ENCODE data around the gene ZNF639. TPM values are rescaled to one million over a fixed set of nuclear protein-coding genes. Genes with fewer than 3 reads are reported as not detected.

ZNF639 gene
- total and polyA plus RNA-seq, 2 of the 13 experiments (the other 11 are each of a cell fraction or from before 2014, with no cell fraction given): 11.6 to 42.4 TPM

DNA sequence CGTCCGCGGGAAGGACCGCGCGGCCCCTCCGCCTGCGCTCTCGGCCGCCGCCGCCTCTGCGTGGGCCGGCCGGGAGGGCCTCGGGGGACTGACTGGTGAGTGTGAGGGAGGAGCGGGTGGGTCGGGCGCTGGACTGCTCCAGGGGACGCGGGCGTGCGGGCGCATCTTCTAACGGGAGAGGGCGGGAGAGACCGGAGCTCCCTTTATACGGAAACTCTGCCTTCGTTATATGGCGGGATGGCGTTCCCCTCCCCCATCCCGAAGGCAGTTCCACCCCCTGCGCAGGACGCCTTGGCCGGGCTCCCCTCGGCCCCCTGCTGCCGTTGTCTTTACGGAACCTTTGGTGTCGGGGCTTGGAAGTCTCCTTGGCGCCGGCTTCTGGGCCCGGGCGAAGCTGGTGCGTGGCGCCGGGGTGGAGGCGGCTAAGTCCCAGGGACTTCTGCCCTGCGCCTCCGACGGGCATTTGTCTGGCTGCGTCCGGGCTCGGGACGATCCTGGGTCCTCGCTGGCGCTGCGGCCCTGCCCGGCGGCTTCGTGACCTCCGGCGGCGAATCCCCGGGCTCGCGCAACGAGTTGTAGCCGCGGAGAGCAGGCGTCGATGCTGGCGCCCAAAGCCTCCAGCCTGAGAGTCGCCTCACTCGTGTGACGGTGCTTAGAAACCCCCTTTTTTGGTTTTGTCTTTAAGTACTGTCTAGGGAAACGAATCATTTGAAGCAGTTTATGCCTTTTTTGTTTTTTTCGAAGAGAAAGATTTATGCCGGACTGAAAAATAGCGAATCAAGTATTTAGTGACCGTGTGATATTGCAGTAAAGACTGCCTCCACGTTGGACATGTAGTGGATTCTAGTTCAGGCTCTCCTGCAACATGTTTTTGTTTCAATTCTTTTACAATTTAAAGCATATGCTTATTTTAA, 623 bp downstream of the ZNF639 start (continued):
- peak; percentile 20; the same call in 1 of the 2 replicates for TF ChIP-seq POGZ (CRISPR knock-in tag; IDR thresholded peaks at IDR 0.05)
- TF ChIP-seq YEATS4 (CRISPR knock-in tag; IDR thresholded peaks at IDR 0.05; ENCODE audit: borderline replicate concordance): peak; percentile 53
- 0 out of 2 replicates have a peak, but pooled peaks have one; percentile 30 for TF ChIP-seq RFXAP (CRISPR knock-in tag; IDR thresholded peaks at IDR 0.05; ENCODE audit: borderline replicate concordance)
- TF ChIP-seq ZNF550 (CRISPR knock-in tag; IDR thresholded peaks at IDR 0.05; ENCODE audit: borderline replicate concordance): no peak
- no peak for TF ChIP-seq ZNF749 (CRISPR knock-in tag; IDR thresholded peaks at IDR 0.05; ENCODE audit: borderline replicate concordance)
- TF ChIP-seq CHCHD3 (CRISPR knock-in tag; IDR thresholded peaks at IDR 0.05): no peak
- peak; percentile 92 for TF ChIP-seq PHF8 (CRISPR knock-in tag; IDR thresholded peaks at IDR 0.05)
- TF ChIP-seq, protein P1, sequence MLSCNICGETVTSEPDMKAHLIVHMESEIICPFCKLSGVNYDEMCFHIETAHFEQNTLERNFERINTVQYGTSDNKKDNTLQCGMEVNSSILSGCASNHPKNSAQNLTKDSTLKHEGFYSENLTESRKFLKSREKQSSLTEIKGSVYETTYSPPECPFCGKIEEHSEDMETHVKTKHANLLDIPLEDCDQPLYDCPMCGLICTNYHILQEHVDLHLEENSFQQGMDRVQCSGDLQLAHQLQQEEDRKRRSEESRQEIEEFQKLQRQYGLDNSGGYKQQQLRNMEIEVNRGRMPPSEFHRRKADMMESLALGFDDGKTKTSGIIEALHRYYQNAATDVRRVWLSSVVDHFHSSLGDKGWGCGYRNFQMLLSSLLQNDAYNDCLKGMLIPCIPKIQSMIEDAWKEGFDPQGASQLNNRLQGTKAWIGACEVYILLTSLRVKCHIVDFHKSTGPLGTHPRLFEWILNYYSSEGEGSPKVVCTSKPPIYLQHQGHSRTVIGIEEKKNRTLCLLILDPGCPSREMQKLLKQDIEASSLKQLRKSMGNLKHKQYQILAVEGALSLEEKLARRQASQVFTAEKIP (CRISPR knock-in tag; IDR thresholded peaks at IDR 0.05; ENCODE audit: borderline replicate concordance): no peak
- TF ChIP-seq, protein P2, sequence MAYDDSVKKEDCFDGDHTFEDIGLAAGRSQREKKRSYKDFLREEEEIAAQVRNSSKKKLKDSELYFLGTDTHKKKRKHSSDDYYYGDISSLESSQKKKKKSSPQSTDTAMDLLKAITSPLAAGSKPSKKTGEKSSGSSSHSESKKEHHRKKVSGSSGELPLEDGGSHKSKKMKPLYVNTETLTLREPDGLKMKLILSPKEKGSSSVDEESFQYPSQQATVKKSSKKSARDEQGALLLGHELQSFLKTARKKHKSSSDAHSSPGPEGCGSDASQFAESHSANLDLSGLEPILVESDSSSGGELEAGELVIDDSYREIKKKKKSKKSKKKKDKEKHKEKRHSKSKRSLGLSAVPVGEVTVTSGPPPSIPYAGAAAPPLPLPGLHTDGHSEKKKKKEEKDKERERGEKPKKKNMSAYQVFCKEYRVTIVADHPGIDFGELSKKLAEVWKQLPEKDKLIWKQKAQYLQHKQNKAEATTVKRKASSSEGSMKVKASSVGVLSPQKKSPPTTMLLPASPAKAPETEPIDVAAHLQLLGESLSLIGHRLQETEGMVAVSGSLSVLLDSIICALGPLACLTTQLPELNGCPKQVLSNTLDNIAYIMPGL (CRISPR knock-in tag; IDR thresholded peaks at IDR 0.05; ENCODE audit: borderline replicate concordance in 1 of 2, low read depth in 1 of 2): peak; percentile 60 to 79; a peak in 3 of 4 replicates
- TF ChIP-seq HDAC6 (IDR thresholded peaks at IDR 0.05; ENCODE audit: low read depth, low read length): no peak
- TF ChIP-seq, protein P3, sequence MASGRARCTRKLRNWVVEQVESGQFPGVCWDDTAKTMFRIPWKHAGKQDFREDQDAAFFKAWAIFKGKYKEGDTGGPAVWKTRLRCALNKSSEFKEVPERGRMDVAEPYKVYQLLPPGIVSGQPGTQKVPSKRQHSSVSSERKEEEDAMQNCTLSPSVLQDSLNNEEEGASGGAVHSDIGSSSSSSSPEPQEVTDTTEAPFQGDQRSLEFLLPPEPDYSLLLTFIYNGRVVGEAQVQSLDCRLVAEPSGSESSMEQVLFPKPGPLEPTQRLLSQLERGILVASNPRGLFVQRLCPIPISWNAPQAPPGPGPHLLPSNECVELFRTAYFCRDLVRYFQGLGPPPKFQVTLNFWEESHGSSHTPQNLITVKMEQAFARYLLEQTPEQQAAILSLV (CRISPR knock-in tag; IDR thresholded peaks at IDR 0.05; ENCODE audit: borderline replicate concordance): no peak; the same call in 1 of the 2 replicates
- TF ChIP-seq MBD4 (IDR thresholded peaks at IDR 0.05; ENCODE audit: borderline replicate concordance, low read length): no peak
- 0 out of 2 replicates have a peak, but pooled peaks have one; percentile 27 for TF ChIP-seq ZNF317 (CRISPR knock-in tag; IDR thresholded peaks at IDR 0.05)
- TF ChIP-seq ZSCAN9 (CRISPR knock-in tag; IDR thresholded peaks at IDR 0.05; ENCODE audit: borderline replicate concordance): peak; percentile 82; the same call in 1 of the 2 replicates
- TF ChIP-seq, protein P4, sequence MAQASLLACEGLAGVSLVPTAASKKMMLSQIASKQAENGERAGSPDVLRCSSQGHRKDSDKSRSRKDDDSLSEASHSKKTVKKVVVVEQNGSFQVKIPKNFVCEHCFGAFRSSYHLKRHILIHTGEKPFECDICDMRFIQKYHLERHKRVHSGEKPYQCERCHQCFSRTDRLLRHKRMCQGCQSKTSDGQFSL (CRISPR knock-in tag; IDR thresholded peaks at IDR 0.05): no peak
- TF ChIP-seq, protein P5, sequence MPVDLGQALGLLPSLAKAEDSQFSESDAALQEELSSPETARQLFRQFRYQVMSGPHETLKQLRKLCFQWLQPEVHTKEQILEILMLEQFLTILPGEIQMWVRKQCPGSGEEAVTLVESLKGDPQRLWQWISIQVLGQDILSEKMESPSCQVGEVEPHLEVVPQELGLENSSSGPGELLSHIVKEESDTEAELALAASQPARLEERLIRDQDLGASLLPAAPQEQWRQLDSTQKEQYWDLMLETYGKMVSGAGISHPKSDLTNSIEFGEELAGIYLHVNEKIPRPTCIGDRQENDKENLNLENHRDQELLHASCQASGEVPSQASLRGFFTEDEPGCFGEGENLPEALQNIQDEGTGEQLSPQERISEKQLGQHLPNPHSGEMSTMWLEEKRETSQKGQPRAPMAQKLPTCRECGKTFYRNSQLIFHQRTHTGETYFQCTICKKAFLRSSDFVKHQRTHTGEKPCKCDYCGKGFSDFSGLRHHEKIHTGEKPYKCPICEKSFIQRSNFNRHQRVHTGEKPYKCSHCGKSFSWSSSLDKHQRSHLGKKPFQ (CRISPR knock-in tag; IDR thresholded peaks at IDR 0.05; ENCODE audit: insufficient replicate concordance): peak; percentile 49
- TF ChIP-seq KDM5A (IDR thresholded peaks at IDR 0.05; ENCODE audit: borderline replicate concordance, low read length): peak; percentile 30; the same call in 1 of the 2 replicates
- TF ChIP-seq, protein P6, sequence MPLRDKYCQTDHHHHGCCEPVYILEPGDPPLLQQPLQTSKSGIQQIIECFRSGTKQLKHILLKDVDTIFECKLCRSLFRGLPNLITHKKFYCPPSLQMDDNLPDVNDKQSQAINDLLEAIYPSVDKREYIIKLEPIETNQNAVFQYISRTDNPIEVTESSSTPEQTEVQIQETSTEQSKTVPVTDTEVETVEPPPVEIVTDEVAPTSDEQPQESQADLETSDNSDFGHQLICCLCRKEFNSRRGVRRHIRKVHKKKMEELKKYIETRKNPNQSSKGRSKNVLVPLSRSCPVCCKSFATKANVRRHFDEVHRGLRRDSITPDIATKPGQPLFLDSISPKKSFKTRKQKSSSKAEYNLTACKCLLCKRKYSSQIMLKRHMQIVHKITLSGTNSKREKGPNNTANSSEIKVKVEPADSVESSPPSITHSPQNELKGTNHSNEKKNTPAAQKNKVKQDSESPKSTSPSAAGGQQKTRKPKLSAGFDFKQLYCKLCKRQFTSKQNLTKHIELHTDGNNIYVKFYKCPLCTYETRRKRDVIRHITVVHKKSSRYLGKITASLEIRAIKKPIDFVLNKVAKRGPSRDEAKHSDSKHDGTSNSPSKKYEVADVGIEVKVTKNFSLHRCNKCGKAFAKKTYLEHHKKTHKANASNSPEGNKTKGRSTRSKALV (CRISPR knock-in tag; IDR thresholded peaks at IDR 0.05): 0 out of 2 replicates have a peak, but pooled peaks have one; percentile 39
